PC-9 (cell line): Measurements from ENCODE around the gene SNRNP48. TPM values are rescaled to one million over a fixed set of nuclear protein-coding genes. Genes with fewer than 3 reads are reported as not detected.

Source experiments
- BruUV-seq: library from RNA; stranded (reverse); fragments of 400-500 nt; replicated peaks from 2 replicates; lab custom pipeline; 2021; lab: Mats Ljungman, UMichigan
- CTCF ChIA-PET: fragments of 300-600 bp; sonication (Branson Sonifier 250); formaldehyde crosslinking; loops from one replicate; lab custom pipeline; 2022; ENCODE audit warnings: antibody characterized with exemption; lab: Charles Lee
- POLR2A ChIA-PET: fragments of 300-600 bp; sonication (Branson Sonifier 250); formaldehyde crosslinking; loops from one replicate; lab custom pipeline; 2022; ENCODE audit warnings: antibody characterized with exemption; ENCODE audit not compliant: unreplicated experiment; lab: Charles Lee
- DNase-seq, 2 experiments: peaks; one replicate each; pipeline versions ENCODE4 v3.0.0 to v3.0.0-alpha.2; 2015 to 2022; ENCODE audit warnings: mixed read lengths in 1 of 2
- H2AFZ ChIP-seq: fragments of 200-600 bp; sonication (generic); 2 replicates; pipeline ENCODE4 v1.8.1; 2017; ENCODE audit warnings: antibody characterized with exemption
- H3F3A ChIP-seq: fragments of 200-600 bp; sonication (generic); 2 replicates; pipeline ENCODE4 v1.8.1; 2017; ENCODE audit warnings: antibody characterized with exemption, mild to moderate bottlenecking, low read depth; ENCODE audit not compliant: insufficient read depth
- H3K27ac ChIP-seq: fragments of 200-600 bp; sonication (generic); 2 replicates; pipeline ENCODE4 v1.6.1; 2016; ENCODE audit warnings: mixed run types
- H3K27me3 ChIP-seq: fragments of 200-600 bp; sonication (generic); 2 replicates; pipeline ENCODE4 v1.6.1; 2016; ENCODE audit warnings: low read depth, mixed run types; ENCODE audit not compliant: insufficient read depth
- H3K36me3 ChIP-seq: fragments of 200-600 bp; sonication (generic); 2 replicates; pipeline ENCODE4 v1.6.1; 2016; ENCODE audit warnings: low read depth, mixed run types
- H3K4me1 ChIP-seq: fragments of 200-600 bp; sonication (generic); replicated peaks from 2 replicates; pipeline ENCODE4 v1.6.1; 2016; ENCODE audit warnings: mixed run types; ENCODE audit not compliant: insufficient read depth
- H3K4me2 ChIP-seq: fragments of 200-600 bp; sonication (generic); 2 replicates; pipeline ENCODE4 v1.6.1; 2017; ENCODE audit warnings: mixed run types
- H3K4me3 ChIP-seq: fragments of 200-600 bp; sonication (generic); 2 replicates; pipeline ENCODE4 v1.6.1; 2016; ENCODE audit warnings: mixed run types
- H3K79me2 ChIP-seq: fragments of 200-600 bp; sonication (generic); 2 replicates; pipeline ENCODE4 v1.6.1; 2017; ENCODE audit warnings: low read depth, mixed run types
- H3K9me2 ChIP-seq: fragments of 200-600 bp; sonication (generic); 2 replicates; pipeline ENCODE4 v1.8.1; 2017; ENCODE audit warnings: mild to moderate bottlenecking; ENCODE audit not compliant: insufficient read depth
- H3K9me3 ChIP-seq: fragments of 200-600 bp; sonication (generic); 2 replicates; pipeline ENCODE4 v1.8.1; 2016; ENCODE audit warnings: low read depth; ENCODE audit not compliant: insufficient read depth
- H4K20me1 ChIP-seq: fragments of 200-600 bp; sonication (generic); 2 replicates; pipeline ENCODE4 v1.8.1; 2017; ENCODE audit not compliant: insufficient read depth
- CTCF ChIP-seq: fragments of 200-600 bp; sonication (generic); conservative IDR thresholded peaks from 2 replicates; pipeline ENCODE4 v1.6.1; 2017; ENCODE audit warnings: mixed run types, antibody characterized with exemption, mild to moderate bottlenecking, moderate library complexity
- EZH2 ChIP-seq: fragments of 200-600 bp; sonication (generic); IDR thresholded peaks from 2 replicates; pipeline ENCODE4 v1.8.0; 2017; ENCODE audit warnings: antibody characterized with exemption, low read depth
- intact Hi-C: fragments of 100-400 bp; cut with micrococcal nuclease; formaldehyde crosslinking; loops from one replicate; pipeline ENCODE4 v1.10.0; 2022; ENCODE audit not compliant: unreplicated experiment
- total RNA-seq: library from RNA; stranded (reverse); gene quantifications from 2 replicates; pipeline ENCODE4 v1.2.3, GENCODE V29; 2021

The SNRNP48 gene
- total RNA-seq, 1 experiment from 2014 or later = 21.7 TPM

DNA sequence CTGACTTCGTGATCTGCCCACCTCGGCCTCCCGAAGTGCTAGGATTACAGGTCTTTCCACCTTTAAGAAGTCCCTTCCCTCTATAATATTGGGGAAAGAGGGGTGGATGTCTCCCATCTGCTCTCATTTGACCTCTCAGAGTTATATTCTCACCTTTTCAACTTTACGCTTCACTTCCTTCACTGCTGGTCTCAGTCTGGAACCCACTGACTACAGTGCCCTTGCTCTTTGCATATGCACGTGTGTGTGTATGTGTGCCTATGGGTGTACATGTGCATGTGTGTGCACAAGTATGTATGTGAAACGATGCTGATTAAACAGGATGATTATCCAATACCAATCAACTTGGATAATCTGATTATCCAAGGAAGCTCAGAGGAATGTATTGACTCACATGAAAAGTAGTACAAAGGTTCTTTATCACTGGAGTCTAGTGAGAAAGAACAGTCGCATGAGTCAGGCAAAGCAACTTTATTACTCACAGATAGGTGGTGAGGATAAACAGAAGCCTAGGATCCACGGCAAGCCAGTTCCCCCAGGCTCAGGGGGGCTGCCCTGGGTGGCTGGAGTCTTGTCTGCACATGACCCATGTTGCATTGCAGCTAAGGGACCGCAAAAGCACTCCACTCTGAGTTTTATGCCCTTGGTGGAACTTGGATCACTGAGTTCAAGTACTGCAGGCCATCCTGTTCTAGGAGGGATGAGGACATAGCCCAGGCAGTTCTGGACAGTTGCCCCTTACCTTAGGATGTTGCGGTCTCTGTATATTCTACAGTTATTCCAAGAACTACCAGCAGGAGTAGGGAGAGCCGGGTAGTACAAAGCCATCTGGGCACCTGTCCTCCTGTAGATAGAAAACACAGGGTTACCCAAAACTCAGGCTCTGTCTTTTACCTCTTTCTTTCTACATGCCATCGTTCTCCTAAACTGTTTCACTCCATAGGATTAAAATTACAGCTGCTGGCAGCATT, 50.9 kb downstream of the SNRNP48 start:
- no TSS peak for BruUV-seq
- H3K27ac ChIP-seq = peak overlapping the region; percentile 57
- no peak overlapping the region for H3K4me3 ChIP-seq
- H3K27me3 ChIP-seq = no peaks in the 10 kb centered on the region
- peak overlapping the region; percentile 34 for H3K4me2 ChIP-seq
- DNase-seq = peak; percentile 9 to 79
- 0 out of 2 replicates have a peak overlapping the region, but pooled peaks have one; percentile 8 for H2AFZ ChIP-seq
- ChIA-PET CTCF (interaction anchor here (0.6 kb wide), 1 partner anchor 82 kb away, joined by 3 read pairs; no protein-coding TSS in a partner anchor), POLR2A (no interaction called here)
- H3F3A ChIP-seq = peaks cover 15% of the 10 kb centered on the region; the same call in 1 of the 2 replicates
- H3K36me3 ChIP-seq = no peaks in the 10 kb centered on the region
- TF ChIP-seq EZH2 = no peak
- TF ChIP-seq CTCF = no peak
- intact Hi-C loops = no loop called here
- H4K20me1 ChIP-seq = no peaks in the 10 kb centered on the region
- no peaks in the 10 kb centered on the region for H3K79me2 ChIP-seq
- no peaks in the 10 kb centered on the region for H3K9me2 ChIP-seq
- H3K4me1 ChIP-seq = peaks cover 32% of the 10 kb centered on the region
- no peaks in the 10 kb centered on the region for H3K9me3 ChIP-seq

DNA sequence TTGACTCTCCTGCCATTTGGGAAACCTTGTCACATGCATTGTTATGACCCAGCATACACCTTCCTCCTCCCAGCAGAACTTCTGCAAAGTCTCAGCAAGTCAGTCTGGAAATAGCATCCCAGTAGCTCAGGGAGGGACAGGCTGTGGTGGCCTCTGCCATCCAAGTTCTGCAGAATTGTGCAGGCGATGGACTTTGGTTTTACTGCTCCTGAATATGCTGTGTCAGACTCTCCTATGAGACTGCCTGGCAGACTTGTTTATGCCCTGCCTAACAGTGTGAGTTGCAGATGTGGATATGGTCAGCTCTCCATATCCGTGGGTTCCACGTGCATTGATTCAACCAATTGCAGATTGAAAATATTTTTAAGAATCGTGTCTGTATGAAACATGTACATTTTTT, 52.8 kb downstream of the SNRNP48 start:
- BruUV-seq = no TSS peak
- DNase-seq = no peak
- Histone ChIP-seq H3K4me2 (no peak overlapping the region), H4K20me1 (no peaks in the 10 kb centered on the region), H3K79me2 (no peaks in the 10 kb centered on the region), H3K9me3 (no peaks in the 10 kb centered on the region), H3K27me3 (no peaks in the 10 kb centered on the region), H2AFZ (no peak overlapping the region), H3F3A (peaks cover 15% of the 10 kb centered on the region; the same call in 1 of the 2 replicates), H3K4me1 (peaks cover 32% of the 10 kb centered on the region), H3K27ac (no peak overlapping the region), H3K36me3 (no peaks in the 10 kb centered on the region), H3K9me2 (no peaks in the 10 kb centered on the region), H3K4me3 (no peak overlapping the region)
- TF ChIP-seq CTCF (no peak), EZH2 (no peak)
- POLR2A ChIA-PET = interaction anchor here (0.7 kb wide), 1 partner anchor 102 kb away, joined by 7 read pairs; no protein-coding TSS in a partner anchor
- intact Hi-C loops = no loop called here
- CTCF ChIA-PET = no interaction called here

- H2AFZ ChIP-seq = no peak overlapping the region
- H3K36me3 ChIP-seq = no peaks in the 10 kb centered on the region
- H3F3A ChIP-seq = peaks cover 15% of the 10 kb centered on the region; the same call in 1 of the 2 replicates
- peaks cover 32% of the 10 kb centered on the region for H3K4me1 ChIP-seq
- BruUV-seq = no TSS peak
- ChIA-PET CTCF (no interaction called here), POLR2A (no interaction called here)
- DNase-seq = peak in 1 of 2 experiments; percentile 75
- peak overlapping the region; percentile 26 for H3K4me2 ChIP-seq
- no peak for TF ChIP-seq EZH2
- H3K9me3 ChIP-seq = no peaks in the 10 kb centered on the region
- no peaks in the 10 kb centered on the region for H3K27me3 ChIP-seq
- H3K79me2 ChIP-seq = no peaks in the 10 kb centered on the region
- H3K9me2 ChIP-seq = no peaks in the 10 kb centered on the region
- intact Hi-C loops = no loop called here
- no peak overlapping the region for H3K4me3 ChIP-seq
- no peaks in the 10 kb centered on the region for H4K20me1 ChIP-seq
- H3K27ac ChIP-seq = peak overlapping the region; percentile 93
Measured at GRCh38 chr6:7644417-7644816, 54.4 kb downstream of the SNRNP48 start.
